ENCODE measurements around the gene MBNL1. TPM values are rescaled to one million over a fixed set of nuclear protein-coding genes. Genes with fewer than 3 reads are reported as not detected.

Gene MBNL1
- polyA plus RNA-seq, 1 donor from 2014 or later = 12.7 TPM

DNA sequence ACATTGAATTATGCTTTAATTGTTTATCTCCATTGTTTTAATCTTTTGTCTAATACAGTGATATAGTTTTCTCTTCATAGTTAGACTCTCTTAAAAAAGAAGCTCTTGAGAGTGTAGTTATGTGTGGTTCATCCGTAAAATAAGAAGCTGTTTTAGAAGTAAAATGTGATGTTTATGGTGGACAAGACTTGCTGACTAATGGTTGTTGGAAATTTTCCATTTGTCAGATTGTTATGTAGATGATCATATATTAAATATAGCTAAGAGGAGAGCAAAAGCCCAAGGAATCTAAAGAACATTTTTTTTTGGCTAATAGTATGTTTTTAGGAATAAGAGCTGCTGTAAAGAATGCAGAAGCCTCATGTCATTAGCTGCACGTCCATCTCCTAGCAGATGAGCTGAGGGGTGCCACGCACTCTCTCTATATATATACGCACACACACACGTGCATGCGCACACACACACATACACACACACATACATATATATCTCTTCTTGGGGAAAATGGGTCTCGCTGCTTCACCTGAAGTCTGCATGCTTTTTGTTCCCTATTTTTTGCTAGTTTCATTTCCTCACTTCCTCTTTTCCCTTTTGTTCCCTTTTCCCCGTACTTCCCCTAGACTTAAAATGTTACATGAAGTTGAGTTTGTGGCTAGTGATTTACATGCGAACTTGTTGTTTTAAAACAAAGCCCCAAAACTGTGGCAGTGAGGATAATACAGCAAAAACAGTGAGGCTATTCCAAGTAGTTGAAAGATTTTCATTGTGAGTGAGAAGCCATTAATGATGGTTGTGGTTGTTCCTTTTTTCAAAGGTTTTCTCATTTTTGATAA is 107.8 kb downstream of the MBNL1 start:
- Histone ChIP-seq H3K27ac (ENCODE audit: low read length) (no peak overlapping the region), H3K79me2 (replicated peaks; ENCODE audit: insufficient read depth, low read length) (peaks cover 38% of the 10 kb centered on the region), H3K9me3 (ENCODE audit: low read length) (no peaks in the 10 kb centered on the region), H3K9me2 (ENCODE audit: insufficient read depth, low read length) (no peaks in the 10 kb centered on the region), H3K4me3 (ENCODE audit: low read length) (no peak overlapping the region), H3K9ac (ENCODE audit: low read length) (no peak overlapping the region), H2AFZ (ENCODE audit: low read depth, low read length) (no peak overlapping the region), H3K4me2 (ENCODE audit: low read length) (no peak overlapping the region), H4K20me1 (ENCODE audit: insufficient read depth) (no peaks in the 10 kb centered on the region), H3K36me3 (ENCODE audit: insufficient read depth, low read length) (no peaks in the 10 kb centered on the region), H3K27me3 (ENCODE audit: insufficient read depth, low read depth, low read length) (no peaks in the 10 kb centered on the region), H3F3A (ENCODE audit: insufficient read depth, low read length, poor library complexity, severe bottlenecking) (no peaks in the 10 kb centered on the region)
- TF ChIP-seq MXI1 (conservative IDR thresholded peaks at IDR 0.05; ENCODE audit: poor library complexity, severe bottlenecking) (no peak), TAF1 (IDR thresholded peaks at IDR 0.05; ENCODE audit: low read depth) (no peak), POLR2AphosphoS5 (IDR thresholded peaks at IDR 0.05) (no peak), SMC3 (conservative IDR thresholded peaks at IDR 0.05; ENCODE audit: poor library complexity) (no peak), RAD21 (conservative IDR thresholded peaks at IDR 0.05) (no peak), EP300 (conservative IDR thresholded peaks at IDR 0.05; ENCODE audit: poor library complexity, severe bottlenecking) (no peak)
- TF ChIP-seq, protein P1, sequence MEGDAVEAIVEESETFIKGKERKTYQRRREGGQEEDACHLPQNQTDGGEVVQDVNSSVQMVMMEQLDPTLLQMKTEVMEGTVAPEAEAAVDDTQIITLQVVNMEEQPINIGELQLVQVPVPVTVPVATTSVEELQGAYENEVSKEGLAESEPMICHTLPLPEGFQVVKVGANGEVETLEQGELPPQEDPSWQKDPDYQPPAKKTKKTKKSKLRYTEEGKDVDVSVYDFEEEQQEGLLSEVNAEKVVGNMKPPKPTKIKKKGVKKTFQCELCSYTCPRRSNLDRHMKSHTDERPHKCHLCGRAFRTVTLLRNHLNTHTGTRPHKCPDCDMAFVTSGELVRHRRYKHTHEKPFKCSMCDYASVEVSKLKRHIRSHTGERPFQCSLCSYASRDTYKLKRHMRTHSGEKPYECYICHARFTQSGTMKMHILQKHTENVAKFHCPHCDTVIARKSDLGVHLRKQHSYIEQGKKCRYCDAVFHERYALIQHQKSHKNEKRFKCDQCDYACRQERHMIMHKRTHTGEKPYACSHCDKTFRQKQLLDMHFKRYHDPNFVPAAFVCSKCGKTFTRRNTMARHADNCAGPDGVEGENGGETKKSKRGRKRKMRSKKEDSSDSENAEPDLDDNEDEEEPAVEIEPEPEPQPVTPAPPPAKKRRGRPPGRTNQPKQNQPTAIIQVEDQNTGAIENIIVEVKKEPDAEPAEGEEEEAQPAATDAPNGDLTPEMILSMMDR (IDR thresholded peaks at IDR 0.05; ENCODE audit: poor library complexity, severe bottlenecking) = no peak
- TF ChIP-seq, protein P2, sequence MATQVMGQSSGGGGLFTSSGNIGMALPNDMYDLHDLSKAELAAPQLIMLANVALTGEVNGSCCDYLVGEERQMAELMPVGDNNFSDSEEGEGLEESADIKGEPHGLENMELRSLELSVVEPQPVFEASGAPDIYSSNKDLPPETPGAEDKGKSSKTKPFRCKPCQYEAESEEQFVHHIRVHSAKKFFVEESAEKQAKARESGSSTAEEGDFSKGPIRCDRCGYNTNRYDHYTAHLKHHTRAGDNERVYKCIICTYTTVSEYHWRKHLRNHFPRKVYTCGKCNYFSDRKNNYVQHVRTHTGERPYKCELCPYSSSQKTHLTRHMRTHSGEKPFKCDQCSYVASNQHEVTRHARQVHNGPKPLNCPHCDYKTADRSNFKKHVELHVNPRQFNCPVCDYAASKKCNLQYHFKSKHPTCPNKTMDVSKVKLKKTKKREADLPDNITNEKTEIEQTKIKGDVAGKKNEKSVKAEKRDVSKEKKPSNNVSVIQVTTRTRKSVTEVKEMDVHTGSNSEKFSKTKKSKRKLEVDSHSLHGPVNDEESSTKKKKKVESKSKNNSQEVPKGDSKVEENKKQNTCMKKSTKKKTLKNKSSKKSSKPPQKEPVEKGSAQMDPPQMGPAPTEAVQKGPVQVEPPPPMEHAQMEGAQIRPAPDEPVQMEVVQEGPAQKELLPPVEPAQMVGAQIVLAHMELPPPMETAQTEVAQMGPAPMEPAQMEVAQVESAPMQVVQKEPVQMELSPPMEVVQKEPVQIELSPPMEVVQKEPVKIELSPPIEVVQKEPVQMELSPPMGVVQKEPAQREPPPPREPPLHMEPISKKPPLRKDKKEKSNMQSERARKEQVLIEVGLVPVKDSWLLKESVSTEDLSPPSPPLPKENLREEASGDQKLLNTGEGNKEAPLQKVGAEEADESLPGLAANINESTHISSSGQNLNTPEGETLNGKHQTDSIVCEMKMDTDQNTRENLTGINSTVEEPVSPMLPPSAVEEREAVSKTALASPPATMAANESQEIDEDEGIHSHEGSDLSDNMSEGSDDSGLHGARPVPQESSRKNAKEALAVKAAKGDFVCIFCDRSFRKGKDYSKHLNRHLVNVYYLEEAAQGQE (IDR thresholded peaks at IDR 0.05; ENCODE audit: borderline replicate concordance) = no peak

- Histone ChIP-seq H3K9me2 (ENCODE audit: insufficient read depth, low read length) (no peaks in the 10 kb centered on the region), H3K79me2 (replicated peaks; ENCODE audit: insufficient read depth, low read length) (peaks cover 38% of the 10 kb centered on the region), H3K27me3 (ENCODE audit: insufficient read depth, low read depth, low read length) (no peaks in the 10 kb centered on the region), H3K27ac (ENCODE audit: low read length) (no peak overlapping the region), H3K9ac (ENCODE audit: low read length) (no peak overlapping the region), H3K9me3 (ENCODE audit: low read length) (no peaks in the 10 kb centered on the region), H3K36me3 (ENCODE audit: insufficient read depth, low read length) (no peaks in the 10 kb centered on the region), H3K4me3 (ENCODE audit: low read length) (no peak overlapping the region), H2AFZ (ENCODE audit: low read depth, low read length) (no peak overlapping the region), H3K4me2 (ENCODE audit: low read length) (no peak overlapping the region), H3F3A (ENCODE audit: insufficient read depth, low read length, poor library complexity, severe bottlenecking) (no peaks in the 10 kb centered on the region), H4K20me1 (ENCODE audit: insufficient read depth) (no peaks in the 10 kb centered on the region)
- TF ChIP-seq EZH2 (IDR thresholded peaks at IDR 0.05; ENCODE audit: borderline replicate concordance, insufficient read depth, low read length, poor library complexity, severe bottlenecking) = no peak
- TF ChIP-seq, protein P2 (IDR thresholded peaks at IDR 0.05; ENCODE audit: borderline replicate concordance) = no peak
- no peak for TF ChIP-seq SMC3 (conservative IDR thresholded peaks at IDR 0.05; ENCODE audit: poor library complexity)
- TF ChIP-seq, protein P1 (IDR thresholded peaks at IDR 0.05; ENCODE audit: poor library complexity, severe bottlenecking) = no peak
- no peak for TF ChIP-seq MXI1 (conservative IDR thresholded peaks at IDR 0.05; ENCODE audit: poor library complexity, severe bottlenecking)
- no peak for TF ChIP-seq TAF1 (IDR thresholded peaks at IDR 0.05; ENCODE audit: low read depth)
- no peak for TF ChIP-seq EP300 (conservative IDR thresholded peaks at IDR 0.05; ENCODE audit: poor library complexity, severe bottlenecking)
- no peak for TF ChIP-seq POLR2AphosphoS5 (IDR thresholded peaks at IDR 0.05)
- no peak for TF ChIP-seq RAD21 (conservative IDR thresholded peaks at IDR 0.05)
Observed at GRCh38 chr3:152377184-152377570, 108.4 kb downstream of the MBNL1 start.

Measured in neural cell (in vitro differentiated cells).